T1000 (cell line): ENCODE results near the gene TRIM65.
"Not testable (repeated sequence)": the region's sequence is repeated elsewhere in the genome, so short reads cannot be mapped to it uniquely, and the experiment has no call there.

Experiments used
- DNase-seq: peaks from one replicate; lab custom pipeline; 2025; ENCODE audit warnings: mixed read lengths; lab: John Stamatoyannopoulos, UW

TRIM65 gene

GRCh38 chr17:75854101-75854748, 42.5 kb downstream of the TRIM65 start:
- no peak for DNase-seq

GRCh38 chr17:75853433-75853832, 43.3 kb downstream of the TRIM65 start:
- no peak for DNase-seq

GRCh38 chr17:75851693-75851991, 45.1 kb downstream of the TRIM65 start:
- not testable (repeated sequence) for DNase-seq

GRCh38 chr17:75850928-75851692, 45.6 kb downstream of the TRIM65 start:
- no peak for DNase-seq

GRCh38 chr17:75849724-75850123, 47.0 kb downstream of the TRIM65 start:
- DNase-seq, result no peak

- no peak for DNase-seq
Observed at GRCh38 chr17:75849279-75849646, 47.5 kb downstream of the TRIM65 start.

GRCh38 chr17:75848523-75849278, 48.0 kb downstream of the TRIM65 start:
- no peak for DNase-seq

GRCh38 chr17:75847614-75848522, 48.9 kb downstream of the TRIM65 start:
- no peak for DNase-seq

GRCh38 chr17:75846692-75847613, 49.8 kb downstream of the TRIM65 start:
- no peak for DNase-seq

GRCh38 chr17:75845933-75846691, 50.6 kb downstream of the TRIM65 start:
- no peak for DNase-seq

- DNase-seq, result no peak
Observed at GRCh38 chr17:75845058-75845711, 51.6 kb downstream of the TRIM65 start.

- DNase-seq, result no peak
Observed at GRCh38 chr17:75844530-75845057, 52.2 kb downstream of the TRIM65 start.

GRCh38 chr17:75843577-75844529, 52.9 kb downstream of the TRIM65 start, which contains the start of gene UNC13D:
Gene UNC13D, minus strand, starts transcription at chr17:75844404. Its CDS starts 67 bp downstream, at chr17:75844337.
- DNase-seq, result no peak

GRCh38 chr17:75842963-75843576, 53.7 kb downstream of the TRIM65 start:
- DNase-seq, result no peak

GRCh38 chr17:75842411-75842810, 54.3 kb downstream of the TRIM65 start:
- DNase-seq, result no peak

- DNase-seq, result no peak
Observed at GRCh38 chr17:75840799-75841164, 56.0 kb downstream of the TRIM65 start.

GRCh38 chr17:75839942-75840798, 56.6 kb downstream of the TRIM65 start:
- no peak for DNase-seq
